SK-N-SH (cell line): ENCODE measurements around the gene NDOR1. TPM values are rescaled to one million over a fixed set of nuclear protein-coding genes. Genes with fewer than 3 reads are reported as not detected.

Source experiments
- CTCF ChIA-PET: fragments of 300-600, 350-600 bp; formaldehyde crosslinking; extraction: SDS; loops from one replicate; lab custom pipeline; 2021; lab: Yijun Ruan, JAX
- POLR2A ChIA-PET: fragments of 350-600 bp; sonication (Branson Sonifier 250); formaldehyde crosslinking; extraction: SDS; loops from one replicate; lab custom pipeline; 2020; ENCODE audit warnings: antibody characterized with exemption, inconsistent platforms; lab: Yijun Ruan, JAX
- DNase-seq: peaks from one replicate; pipeline ENCODE4 v3.0.0; 2012
- H2AFZ ChIP-seq: fragments of 200-600 bp; sonication (generic); 2 replicates; pipeline ENCODE4 v1.8.1; 2016; ENCODE audit warnings: antibody characterized with exemption, mild to moderate bottlenecking, low read depth
- H3F3A ChIP-seq: fragments of 200-600 bp; sonication (generic); replicated peaks from 2 replicates; pipeline ENCODE3; 2016; ENCODE audit warnings: antibody characterized with exemption, mild to moderate bottlenecking; ENCODE audit not compliant: insufficient read depth
- H3K27ac ChIP-seq, 2 experiments: fragments of 200-500 bp in 1 of 2; fragments of 200-600 bp in 1 of 2; sonication (Bioruptor generic) in 1 of 2; sonication (generic), shearing (Covaris generic) in 1 of 2; 2 replicates each; pipeline versions ENCODE4 v1.5.1 to v1.6.1; 2014 to 2016; ENCODE audit warnings: low read depth in 2 of 2, inconsistent platforms in 1 of 2, low read length in 1 of 2, mild to moderate bottlenecking in 1 of 2, mixed read lengths in 1 of 2
- H3K27me3 ChIP-seq: fragments of 200-600 bp; sonication (generic), shearing (Covaris generic); 2 replicates; pipeline ENCODE4 v1.6.1; 2016; ENCODE audit warnings: mixed run types; ENCODE audit not compliant: insufficient read depth
- H3K36me3 ChIP-seq, 2 experiments: fragments of 200-500 bp in 1 of 2; fragments of 200-600 bp in 1 of 2; sonication (Bioruptor generic) in 1 of 2; sonication (generic) in 1 of 2; replicated peaks in 1 of 2; 2 replicates each; pipeline versions ENCODE3 to v1.5.1; 2014 to 2016; ENCODE audit warnings: low read length in 1 of 2, mild to moderate bottlenecking in 1 of 2; ENCODE audit not compliant: insufficient read depth in 2 of 2, control insufficient read depth in 1 of 2
- H3K4me1 ChIP-seq, 2 experiments: fragments of 200-500 bp in 1 of 2; fragments of 200-600 bp in 1 of 2; sonication (Bioruptor generic) in 1 of 2; sonication (generic), shearing (Covaris generic) in 1 of 2; 2 replicates each; pipeline versions ENCODE4 v1.5.1 to v1.6.1; 2014 to 2016; ENCODE audit warnings: low read depth in 1 of 2, low read length in 1 of 2, mixed run types in 1 of 2; ENCODE audit not compliant: insufficient read depth in 2 of 2, control insufficient read depth in 1 of 2
- H3K4me2 ChIP-seq: fragments of 200-600 bp; sonication (generic), shearing (Covaris generic); 2 replicates; pipeline ENCODE4 v1.6.1; 2017; ENCODE audit warnings: mixed run types
- H3K4me3 ChIP-seq, 2 experiments: fragments of 200-500 bp in 1 of 2; fragments of 200-600 bp in 1 of 2; sonication (Bioruptor generic) in 1 of 2; sonication (generic), shearing (Covaris generic) in 1 of 2; 2 replicates each; pipeline versions ENCODE4 v1.5.1 to v1.8.1; 2014 to 2016; ENCODE audit warnings: low read depth in 2 of 2, inconsistent platforms in 1 of 2, low read length in 1 of 2, mild to moderate bottlenecking in 1 of 2, mixed read lengths in 1 of 2, moderate library complexity in 1 of 2
- H3K79me2 ChIP-seq: fragments of 200-600 bp; sonication (generic); 2 replicates; pipeline ENCODE4 v1.8.1; 2017; ENCODE audit warnings: mild to moderate bottlenecking; ENCODE audit not compliant: insufficient read depth
- H3K9ac ChIP-seq: fragments of 200-600 bp; sonication (generic); 2 replicates; pipeline ENCODE4 v1.6.1; 2017; ENCODE audit warnings: mixed run types
- H3K9me2 ChIP-seq: fragments of 200-600 bp; sonication (generic); 2 replicates; pipeline ENCODE4 v1.6.1; 2017; ENCODE audit warnings: mixed run types
- H3K9me3 ChIP-seq: fragments of 200-600 bp; sonication (generic); 2 replicates; pipeline ENCODE4 v1.6.1; 2017; ENCODE audit warnings: mixed run types, mild to moderate bottlenecking, moderate library complexity
- H4K20me1 ChIP-seq: fragments of 200-600 bp; sonication (generic); 2 replicates; pipeline ENCODE4 v1.6.1; 2017; ENCODE audit warnings: mild to moderate bottlenecking, mixed run types; ENCODE audit not compliant: insufficient read depth
- CHD2 ChIP-seq: fragments of 150-350 bp; IDR thresholded peaks from 2 replicates; pipeline ENCODE4 v1.6.1; 2018; ENCODE audit warnings: low read length; ENCODE audit not compliant: partially characterized antibody
- ELF1 ChIP-seq: IDR thresholded peaks from 2 replicates; pipeline ENCODE4 v1.4.0; 2012
- EP300 ChIP-seq, 2 experiments: IDR thresholded peaks; 2 replicates each; pipeline versions ENCODE4 v1.4.0 to v1.6.1; 2012; ENCODE audit warnings: borderline replicate concordance in 1 of 2, low read depth in 1 of 2, low read length in 1 of 2
- FOXJ3 ChIP-seq: sonication (generic); formaldehyde crosslinking; IDR thresholded peaks from 2 replicates; pipeline ENCODE4 v1.5.1; 2020; ENCODE audit warnings: mild to moderate bottlenecking, missing genetic modification reagents
- FOXM1 ChIP-seq: IDR thresholded peaks from 2 replicates; pipeline ENCODE4 v1.4.0; 2012; ENCODE audit warnings: low read depth, mild to moderate bottlenecking
- GABPA ChIP-seq: IDR thresholded peaks from 2 replicates; pipeline ENCODE4 v1.4.0; 2012; ENCODE audit warnings: low read depth, mild to moderate bottlenecking
- GATA2 ChIP-seq: sonication (generic); formaldehyde crosslinking; IDR thresholded peaks from 2 replicates; pipeline ENCODE4 v1.5.0; 2020; ENCODE audit warnings: mild to moderate bottlenecking, missing genetic modification reagents
- RAD21 ChIP-seq: IDR thresholded peaks from 2 replicates; pipeline ENCODE4 v1.6.1; 2012; ENCODE audit warnings: mild to moderate bottlenecking, low read length
- RFX5 ChIP-seq: IDR thresholded peaks from 2 replicates; pipeline ENCODE4 v1.6.1; 2012; ENCODE audit warnings: mild to moderate bottlenecking, improper control_type of control experiment, low read length
- SIN3A ChIP-seq: IDR thresholded peaks from 2 replicates; pipeline ENCODE4 v1.6.1; 2012; ENCODE audit warnings: low read depth, mild to moderate bottlenecking, low read length, moderate library complexity, borderline replicate concordance
- TAF1 ChIP-seq: IDR thresholded peaks from 2 replicates; pipeline ENCODE4 v1.6.1; 2012; ENCODE audit warnings: low read depth, mild to moderate bottlenecking, low read length, moderate library complexity, borderline replicate concordance
- WGBS: methylation state at CpG from one replicate; pipeline ENCODE4 v1.1.6; 2017; ENCODE audit warnings: low lambda C conversion rate; 5-methylcytosine and 5-hydroxymethylcytosine counted together
- polyA plus RNA-seq, 3 experiments: library from polyadenylated mRNA; depleted of rRNA; stranded (reverse); fragments of >200 nt; gene quantifications; 2 replicates each; pipeline ENCODE4 v1.2.3, GENCODE V29; 2012
- TF ChIP-seq, protein P1 (sequence below): fragments of 150-350 bp; IDR thresholded peaks from 2 replicates; pipeline ENCODE4 v1.6.1; 2016; ENCODE audit warnings: mild to moderate bottlenecking, low read depth, low read length
- TF ChIP-seq, protein P2 (sequence below): IDR thresholded peaks from 2 replicates; pipeline ENCODE4 v1.4.0; 2012; ENCODE audit warnings: low read depth
- TF ChIP-seq, protein P3 (sequence below): IDR thresholded peaks from 2 replicates; pipeline ENCODE4 v1.6.1; 2012; ENCODE audit warnings: mild to moderate bottlenecking, low read depth, low read length, moderate library complexity

The NDOR1 gene
- polyA plus RNA-seq, 1 of the 3 experiments (the other 2 are of a cell fraction): 8.6 TPM

DNA sequence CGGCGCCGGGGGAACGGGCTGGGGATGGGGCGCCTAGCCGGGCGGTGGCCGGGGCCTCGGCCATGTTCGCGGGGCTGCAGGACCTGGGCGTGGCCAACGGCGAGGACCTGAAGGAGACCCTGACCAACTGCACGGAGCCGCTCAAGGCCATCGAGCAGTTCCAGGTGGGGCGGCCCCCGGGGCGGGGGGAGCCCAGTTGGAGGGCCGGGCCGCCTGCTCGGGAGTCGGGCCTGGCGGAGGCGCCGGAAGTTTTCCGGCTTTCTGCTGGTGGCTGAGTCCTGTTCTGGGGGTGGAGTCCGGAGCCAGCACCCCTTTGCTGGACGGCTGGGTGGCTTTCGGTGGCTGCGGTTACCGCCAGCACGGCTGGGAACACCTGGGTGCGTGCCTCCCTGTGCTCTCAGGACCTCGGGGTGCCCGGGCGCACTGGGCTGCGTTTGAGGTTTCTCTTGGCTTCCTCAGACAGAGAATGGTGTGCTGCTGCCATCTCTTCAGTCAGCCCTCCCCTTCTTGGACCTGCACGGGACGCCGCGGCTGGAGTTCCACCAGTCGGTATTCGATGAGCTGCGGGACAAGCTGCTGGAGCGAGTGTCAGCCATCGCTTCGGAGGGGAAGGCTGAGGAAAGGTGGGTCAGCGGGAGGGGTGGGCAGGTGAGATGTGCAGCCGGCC is 50.1 kb downstream of the NDOR1 start:
- TF ChIP-seq GABPA (no peak), TAF1 (no peak), SIN3A (no peak), FOXM1 (no peak), GATA2 (CRISPR knock-in tag) (no peak), CHD2 (no peak), EP300 (IDR thresholded peaks at IDR 0.05; ENCODE audit: borderline replicate concordance in 1 of 2, low read depth in 1 of 2, low read length in 1 of 2) (no peak), ELF1 (no peak), RAD21 (no peak), FOXJ3 (no peak)
- TF ChIP-seq, protein P1, sequence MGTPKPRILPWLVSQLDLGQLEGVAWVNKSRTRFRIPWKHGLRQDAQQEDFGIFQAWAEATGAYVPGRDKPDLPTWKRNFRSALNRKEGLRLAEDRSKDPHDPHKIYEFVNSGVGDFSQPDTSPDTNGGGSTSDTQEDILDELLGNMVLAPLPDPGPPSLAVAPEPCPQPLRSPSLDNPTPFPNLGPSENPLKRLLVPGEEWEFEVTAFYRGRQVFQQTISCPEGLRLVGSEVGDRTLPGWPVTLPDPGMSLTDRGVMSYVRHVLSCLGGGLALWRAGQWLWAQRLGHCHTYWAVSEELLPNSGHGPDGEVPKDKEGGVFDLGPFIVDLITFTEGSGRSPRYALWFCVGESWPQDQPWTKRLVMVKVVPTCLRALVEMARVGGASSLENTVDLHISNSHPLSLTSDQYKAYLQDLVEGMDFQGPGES: no peak
- TF ChIP-seq, protein P2, sequence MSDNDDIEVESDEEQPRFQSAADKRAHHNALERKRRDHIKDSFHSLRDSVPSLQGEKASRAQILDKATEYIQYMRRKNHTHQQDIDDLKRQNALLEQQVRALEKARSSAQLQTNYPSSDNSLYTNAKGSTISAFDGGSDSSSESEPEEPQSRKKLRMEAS: no peak
- TF ChIP-seq, all 33 proteins: peak for 0
- no peaks in the 10 kb centered on the region for H3K9me2 ChIP-seq
- H4K20me1 ChIP-seq: peaks cover 12% of the 10 kb centered on the region; the same call in 1 of the 2 replicates
- 7% methylated on average over 22 of the region's 51 CpGs for WGBS
- no peaks in the 10 kb centered on the region for H3K27me3 ChIP-seq
- peak overlapping the region; percentile 88 for H3K9ac ChIP-seq
- ChIA-PET CTCF (interaction anchor here (0.7 to 4.6 kb wide), 4 partner anchors 13 to 28 kb away, joined by 3 to 33 read pairs (median 6); partner anchors contain the start of genes RNF224 and TUBB4B), POLR2A (interaction anchor here (0.8 to 6.6 kb wide), 4 partner anchors 10 to 126 kb away, joined by 3 to 83 read pairs (median 4); partner anchors contain the start of gene TUBB4B)
- no peaks in the 10 kb centered on the region for H3K9me3 ChIP-seq
- peak overlapping the region; percentile 85 for H2AFZ ChIP-seq
- peaks cover 43% of the 10 kb centered on the region for H3K79me2 ChIP-seq
- peaks cover 0 to 23% of the 10 kb centered on the region in 2 experiments; a peak in 1 of 4 replicates for H3K4me1 ChIP-seq
- no peaks in the 10 kb centered on the region for H3F3A ChIP-seq
- H3K4me3 ChIP-seq: peak overlapping the region; percentile 94 to 96
- DNase-seq: no peak
- H3K27ac ChIP-seq: peak overlapping the region; percentile 38 to 71; a peak in 3 of 4 replicates
- H3K4me2 ChIP-seq: peak overlapping the region; percentile 95
- peaks cover 10 to 15% of the 10 kb centered on the region in 2 experiments for H3K36me3 ChIP-seq

DNA sequence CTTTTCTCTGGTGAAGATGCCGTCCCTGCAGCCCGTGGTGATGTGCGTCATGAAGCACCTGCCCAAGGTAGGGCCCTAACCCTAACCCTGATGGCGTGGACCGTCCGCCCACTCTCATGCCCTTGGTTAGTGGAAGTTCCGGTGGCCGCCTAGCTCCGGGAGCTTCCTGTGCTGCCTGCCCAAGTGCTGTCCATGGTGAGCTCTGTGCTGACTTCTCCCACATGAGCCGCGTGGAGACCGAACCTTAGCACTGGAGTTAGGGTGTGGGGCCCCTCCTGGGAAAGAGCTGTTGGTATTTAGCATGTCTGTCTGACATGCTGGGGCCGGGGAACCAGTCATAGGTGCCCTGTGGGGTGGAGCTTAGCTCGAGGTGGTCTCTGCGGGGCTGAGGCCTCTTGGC is 50.9 kb downstream of the NDOR1 start:
- ChIA-PET CTCF (interaction anchor here (1.7 to 4.6 kb wide), 2 partner anchors 19 to 30 kb away, joined by 4 to 33 read pairs; no protein-coding TSS in a partner anchor), POLR2A (interaction anchor here (0.5 to 6.6 kb wide), 3 partner anchors 15 to 55 kb away, joined by 3 to 83 read pairs (median 3); partner anchors contain the start of gene TUBB4B)
- peak overlapping the region; percentile 94 to 96 for H3K4me3 ChIP-seq
- TF ChIP-seq, protein P3, sequence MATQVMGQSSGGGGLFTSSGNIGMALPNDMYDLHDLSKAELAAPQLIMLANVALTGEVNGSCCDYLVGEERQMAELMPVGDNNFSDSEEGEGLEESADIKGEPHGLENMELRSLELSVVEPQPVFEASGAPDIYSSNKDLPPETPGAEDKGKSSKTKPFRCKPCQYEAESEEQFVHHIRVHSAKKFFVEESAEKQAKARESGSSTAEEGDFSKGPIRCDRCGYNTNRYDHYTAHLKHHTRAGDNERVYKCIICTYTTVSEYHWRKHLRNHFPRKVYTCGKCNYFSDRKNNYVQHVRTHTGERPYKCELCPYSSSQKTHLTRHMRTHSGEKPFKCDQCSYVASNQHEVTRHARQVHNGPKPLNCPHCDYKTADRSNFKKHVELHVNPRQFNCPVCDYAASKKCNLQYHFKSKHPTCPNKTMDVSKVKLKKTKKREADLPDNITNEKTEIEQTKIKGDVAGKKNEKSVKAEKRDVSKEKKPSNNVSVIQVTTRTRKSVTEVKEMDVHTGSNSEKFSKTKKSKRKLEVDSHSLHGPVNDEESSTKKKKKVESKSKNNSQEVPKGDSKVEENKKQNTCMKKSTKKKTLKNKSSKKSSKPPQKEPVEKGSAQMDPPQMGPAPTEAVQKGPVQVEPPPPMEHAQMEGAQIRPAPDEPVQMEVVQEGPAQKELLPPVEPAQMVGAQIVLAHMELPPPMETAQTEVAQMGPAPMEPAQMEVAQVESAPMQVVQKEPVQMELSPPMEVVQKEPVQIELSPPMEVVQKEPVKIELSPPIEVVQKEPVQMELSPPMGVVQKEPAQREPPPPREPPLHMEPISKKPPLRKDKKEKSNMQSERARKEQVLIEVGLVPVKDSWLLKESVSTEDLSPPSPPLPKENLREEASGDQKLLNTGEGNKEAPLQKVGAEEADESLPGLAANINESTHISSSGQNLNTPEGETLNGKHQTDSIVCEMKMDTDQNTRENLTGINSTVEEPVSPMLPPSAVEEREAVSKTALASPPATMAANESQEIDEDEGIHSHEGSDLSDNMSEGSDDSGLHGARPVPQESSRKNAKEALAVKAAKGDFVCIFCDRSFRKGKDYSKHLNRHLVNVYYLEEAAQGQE: 0 out of 2 replicates have a peak, but pooled peaks have one; percentile 56
- TF ChIP-seq RFX5: no peak
- no peak overlapping the region for H3K27ac ChIP-seq
- no peak for DNase-seq
- no peak overlapping the region for H2AFZ ChIP-seq
- H3K27me3 ChIP-seq: no peaks in the 10 kb centered on the region
- no peaks in the 10 kb centered on the region for H3K9me2 ChIP-seq
- 91% methylated on average over 6 of the region's 15 CpGs for WGBS
- H3K4me2 ChIP-seq: peak overlapping the region; percentile 95
- H3K9ac ChIP-seq: peak overlapping the region; percentile 88; the same call in 1 of the 2 replicates
- H3F3A ChIP-seq: no peaks in the 10 kb centered on the region
- H3K79me2 ChIP-seq: peaks cover 47% of the 10 kb centered on the region
- H3K4me1 ChIP-seq: peaks cover 0 to 21% of the 10 kb centered on the region in 2 experiments; a peak in 1 of 4 replicates
- peaks cover 10 to 15% of the 10 kb centered on the region in 2 experiments for H3K36me3 ChIP-seq
- peaks cover 12% of the 10 kb centered on the region; the same call in 1 of the 2 replicates for H4K20me1 ChIP-seq
- H3K9me3 ChIP-seq: no peaks in the 10 kb centered on the region
